ENCODE results near the gene INPP5J. TPM values are rescaled to one million over a fixed set of nuclear protein-coding genes. Genes with fewer than 3 reads are reported as not detected.

Gene INPP5J
- total RNA-seq, 1 experiment from 2014 or later: 6.2 TPM

GRCh38 chr22:31120230-31120629 is 2.5 kb upstream of the INPP5J start:
- POLR2A ChIA-PET: interaction anchor here (0.8 to 1.0 kb wide), 2 partner anchors 12 to 20 kb away, joined by 3 to 4 read pairs; partner anchors contain the start of gene PLA2G3
- Mint-ChIP-seq H3K36me3 (no peaks in the 10 kb centered on the region), H3K27ac (no peak overlapping the region), H3K4me1 (peaks cover 28% of the 10 kb centered on the region), H3K4me3 (no peak overlapping the region), H3K9me3 (no peaks in the 10 kb centered on the region), H3K27me3 (ENCODE audit: low read depth) (peaks cover 3% of the 10 kb centered on the region; the same call in 1 of the 2 replicates)
- CTCF ChIA-PET: interaction anchor here (1.6 to 3.0 kb wide), 3 partner anchors 13 to 20 kb away, joined by 5 to 23 read pairs (median 15); partner anchors contain the start of genes PLA2G3 and SELENOM
- DNase-seq (ENCODE audit: low spot score): no peak
- TF ChIP-seq OVOL2 (CRISPR knock-in tag; IDR thresholded peaks at IDR 0.05; ENCODE audit: borderline replicate concordance) (no peak), MYBL2 (CRISPR knock-in tag; IDR thresholded peaks at IDR 0.05) (no peak), CREB1 (CRISPR knock-in tag; IDR thresholded peaks at IDR 0.05) (no peak), ESRRA (CRISPR knock-in tag; IDR thresholded peaks at IDR 0.05; ENCODE audit: borderline replicate concordance) (no peak), ZNF219 (CRISPR knock-in tag; IDR thresholded peaks at IDR 0.05; ENCODE audit: borderline replicate concordance) (no peak), FOXJ3 (CRISPR knock-in tag; IDR thresholded peaks at IDR 0.05; ENCODE audit: borderline replicate concordance) (no peak), GABPB1 (CRISPR knock-in tag; IDR thresholded peaks at IDR 0.05) (no peak), ERG (CRISPR knock-in tag; IDR thresholded peaks at IDR 0.05) (no peak), CREM (CRISPR knock-in tag; IDR thresholded peaks at IDR 0.05) (no peak), FOXK1 (CRISPR knock-in tag; IDR thresholded peaks at IDR 0.05) (no peak), CDX4 (CRISPR knock-in tag; IDR thresholded peaks at IDR 0.05; ENCODE audit: borderline replicate concordance) (no peak), ELF4 (CRISPR knock-in tag; IDR thresholded peaks at IDR 0.05; ENCODE audit: low read depth) (no peak), ZNF232 (CRISPR knock-in tag; IDR thresholded peaks at IDR 0.05) (no peak), EMX1 (CRISPR knock-in tag; IDR thresholded peaks at IDR 0.05) (no peak)
- TF ChIP-seq, protein P1, sequence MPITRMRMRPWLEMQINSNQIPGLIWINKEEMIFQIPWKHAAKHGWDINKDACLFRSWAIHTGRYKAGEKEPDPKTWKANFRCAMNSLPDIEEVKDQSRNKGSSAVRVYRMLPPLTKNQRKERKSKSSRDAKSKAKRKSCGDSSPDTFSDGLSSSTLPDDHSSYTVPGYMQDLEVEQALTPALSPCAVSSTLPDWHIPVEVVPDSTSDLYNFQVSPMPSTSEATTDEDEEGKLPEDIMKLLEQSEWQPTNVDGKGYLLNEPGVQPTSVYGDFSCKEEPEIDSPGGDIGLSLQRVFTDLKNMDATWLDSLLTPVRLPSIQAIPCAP (CRISPR knock-in tag; IDR thresholded peaks at IDR 0.05): no peak
- TF ChIP-seq, protein P2, sequence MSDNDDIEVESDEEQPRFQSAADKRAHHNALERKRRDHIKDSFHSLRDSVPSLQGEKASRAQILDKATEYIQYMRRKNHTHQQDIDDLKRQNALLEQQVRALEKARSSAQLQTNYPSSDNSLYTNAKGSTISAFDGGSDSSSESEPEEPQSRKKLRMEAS (CRISPR knock-in tag; IDR thresholded peaks at IDR 0.05): no peak
- TF ChIP-seq, protein P3, sequence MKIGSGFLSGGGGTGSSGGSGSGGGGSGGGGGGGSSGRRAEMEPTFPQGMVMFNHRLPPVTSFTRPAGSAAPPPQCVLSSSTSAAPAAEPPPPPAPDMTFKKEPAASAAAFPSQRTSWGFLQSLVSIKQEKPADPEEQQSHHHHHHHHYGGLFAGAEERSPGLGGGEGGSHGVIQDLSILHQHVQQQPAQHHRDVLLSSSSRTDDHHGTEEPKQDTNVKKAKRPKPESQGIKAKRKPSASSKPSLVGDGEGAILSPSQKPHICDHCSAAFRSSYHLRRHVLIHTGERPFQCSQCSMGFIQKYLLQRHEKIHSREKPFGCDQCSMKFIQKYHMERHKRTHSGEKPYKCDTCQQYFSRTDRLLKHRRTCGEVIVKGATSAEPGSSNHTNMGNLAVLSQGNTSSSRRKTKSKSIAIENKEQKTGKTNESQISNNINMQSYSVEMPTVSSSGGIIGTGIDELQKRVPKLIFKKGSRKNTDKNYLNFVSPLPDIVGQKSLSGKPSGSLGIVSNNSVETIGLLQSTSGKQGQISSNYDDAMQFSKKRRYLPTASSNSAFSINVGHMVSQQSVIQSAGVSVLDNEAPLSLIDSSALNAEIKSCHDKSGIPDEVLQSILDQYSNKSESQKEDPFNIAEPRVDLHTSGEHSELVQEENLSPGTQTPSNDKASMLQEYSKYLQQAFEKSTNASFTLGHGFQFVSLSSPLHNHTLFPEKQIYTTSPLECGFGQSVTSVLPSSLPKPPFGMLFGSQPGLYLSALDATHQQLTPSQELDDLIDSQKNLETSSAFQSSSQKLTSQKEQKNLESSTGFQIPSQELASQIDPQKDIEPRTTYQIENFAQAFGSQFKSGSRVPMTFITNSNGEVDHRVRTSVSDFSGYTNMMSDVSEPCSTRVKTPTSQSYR (CRISPR knock-in tag; IDR thresholded peaks at IDR 0.05): no peak
- TF ChIP-seq, protein P4, sequence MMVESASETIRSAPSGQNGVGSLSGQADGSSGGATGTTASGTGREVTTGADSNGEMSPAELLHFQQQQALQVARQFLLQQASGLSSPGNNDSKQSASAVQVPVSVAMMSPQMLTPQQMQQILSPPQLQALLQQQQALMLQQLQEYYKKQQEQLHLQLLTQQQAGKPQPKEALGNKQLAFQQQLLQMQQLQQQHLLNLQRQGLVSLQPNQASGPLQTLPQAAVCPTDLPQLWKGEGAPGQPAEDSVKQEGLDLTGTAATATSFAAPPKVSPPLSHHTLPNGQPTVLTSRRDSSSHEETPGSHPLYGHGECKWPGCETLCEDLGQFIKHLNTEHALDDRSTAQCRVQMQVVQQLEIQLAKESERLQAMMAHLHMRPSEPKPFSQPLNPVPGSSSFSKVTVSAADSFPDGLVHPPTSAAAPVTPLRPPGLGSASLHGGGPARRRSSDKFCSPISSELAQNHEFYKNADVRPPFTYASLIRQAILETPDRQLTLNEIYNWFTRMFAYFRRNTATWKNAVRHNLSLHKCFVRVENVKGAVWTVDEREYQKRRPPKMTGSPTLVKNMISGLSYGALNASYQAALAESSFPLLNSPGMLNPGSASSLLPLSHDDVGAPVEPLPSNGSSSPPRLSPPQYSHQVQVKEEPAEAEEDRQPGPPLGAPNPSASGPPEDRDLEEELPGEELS (CRISPR knock-in tag; IDR thresholded peaks at IDR 0.05): no peak
- ATAC-seq: no peak

- POLR2A ChIA-PET: interaction anchor here (0.8 to 1.0 kb wide), 2 partner anchors 12 to 20 kb away, joined by 3 to 4 read pairs; partner anchors contain the start of gene PLA2G3
- DNase-seq (ENCODE audit: low spot score) (no peak), ATAC-seq (no peak)
- Mint-ChIP-seq H3K27ac (no peak overlapping the region), H3K27me3 (ENCODE audit: low read depth) (peaks cover 3% of the 10 kb centered on the region; the same call in 1 of the 2 replicates), H3K9me3 (no peaks in the 10 kb centered on the region), H3K4me1 (peaks cover 28% of the 10 kb centered on the region), H3K36me3 (no peaks in the 10 kb centered on the region), H3K4me3 (no peak overlapping the region)
- no peak for TF ChIP-seq TEAD4 (CRISPR knock-in tag; IDR thresholded peaks at IDR 0.05)
- no peak for TF ChIP-seq MYBL2 (CRISPR knock-in tag; IDR thresholded peaks at IDR 0.05)
- TF ChIP-seq ZNF396 (CRISPR knock-in tag; IDR thresholded peaks at IDR 0.05; ENCODE audit: borderline replicate concordance): no peak
- no peak for TF ChIP-seq CTCF (IDR thresholded peaks at IDR 0.05)
- no peak for TF ChIP-seq SMAD4 (CRISPR knock-in tag; IDR thresholded peaks at IDR 0.05)
- TF ChIP-seq USF1 (CRISPR knock-in tag; IDR thresholded peaks at IDR 0.05): no peak
- TF ChIP-seq RORB (CRISPR knock-in tag; IDR thresholded peaks at IDR 0.05): no peak
- no peak for TF ChIP-seq KAT7 (CRISPR knock-in tag; IDR thresholded peaks at IDR 0.05; ENCODE audit: borderline replicate concordance)
- no peak for TF ChIP-seq ZNF219 (CRISPR knock-in tag; IDR thresholded peaks at IDR 0.05; ENCODE audit: borderline replicate concordance)
- no peak for TF ChIP-seq SP1 (CRISPR knock-in tag; conservative IDR thresholded peaks at IDR 0.05)
- CTCF ChIA-PET: interaction anchor here (1.6 to 3.0 kb wide), 3 partner anchors 13 to 20 kb away, joined by 5 to 23 read pairs (median 15); partner anchors contain the start of genes PLA2G3 and SELENOM
These were observed 2.1 kb upstream of the INPP5J start for GRCh38 chr22:31120642-31121041.

Measured in WTC11 (cell line).